ENCODE measurements around the gene UROC1.

UROC1 gene

GRCh38 chr3:126498929-126499328 is 18.6 kb downstream of the UROC1 start:
- no peak overlapping the region for H3K4me3 ChIP-seq (ENCODE audit: low read depth, low read length)
- no peak for TF ChIP-seq CTCF (IDR thresholded peaks at IDR 0.05; ENCODE audit: low read depth, low read length)

GRCh38 chr3:126498461-126498860 is 19.1 kb downstream of the UROC1 start:
- TF ChIP-seq CTCF (IDR thresholded peaks at IDR 0.05; ENCODE audit: low read depth, low read length): no peak
- no peak overlapping the region for H3K4me3 ChIP-seq (ENCODE audit: low read depth, low read length)

GRCh38 chr3:126497956-126498355 is 19.6 kb downstream of the UROC1 start:
- H3K4me3 ChIP-seq (ENCODE audit: low read depth, low read length): no peak overlapping the region
- TF ChIP-seq CTCF (IDR thresholded peaks at IDR 0.05; ENCODE audit: low read depth, low read length): no peak

- TF ChIP-seq CTCF (IDR thresholded peaks at IDR 0.05; ENCODE audit: low read depth, low read length): no peak
- H3K4me3 ChIP-seq (ENCODE audit: low read depth, low read length): no peak overlapping the region
Measured at GRCh38 chr3:126496894-126497850, 20.4 kb downstream of the UROC1 start.

GRCh38 chr3:126495786-126496185 is 21.8 kb downstream of the UROC1 start:
- no peak for TF ChIP-seq CTCF (IDR thresholded peaks at IDR 0.05; ENCODE audit: low read depth, low read length)
- H3K4me3 ChIP-seq (ENCODE audit: low read depth, low read length): no peak overlapping the region

GRCh38 chr3:126494970-126495230 is 22.7 kb downstream of the UROC1 start:
- no peak overlapping the region for H3K4me3 ChIP-seq (ENCODE audit: low read depth, low read length)
- TF ChIP-seq CTCF (IDR thresholded peaks at IDR 0.05; ENCODE audit: low read depth, low read length): no peak

- H3K4me3 ChIP-seq (ENCODE audit: low read depth, low read length): no peak overlapping the region
- no peak for TF ChIP-seq CTCF (IDR thresholded peaks at IDR 0.05; ENCODE audit: low read depth, low read length)
Measured at GRCh38 chr3:126494204-126494969, 23.2 kb downstream of the UROC1 start.
